ENCODE data around the gene TMEM125. TPM values are rescaled to one million over a fixed set of nuclear protein-coding genes. Genes with fewer than 3 reads are reported as not detected.

The TMEM125 gene
- total and polyA plus RNA-seq, 4 donors = 7.5 to 19.3 (median 10.5) TPM

- H3K27ac ChIP-seq (ENCODE audit: low read depth, low read length) = no peak overlapping the region
- H3K4me1 ChIP-seq (ENCODE audit: control insufficient read depth, insufficient read depth, low read length) = peaks cover 4% of the 10 kb centered on the region
- no peaks in the 10 kb centered on the region for H3K9me3 ChIP-seq (ENCODE audit: control insufficient read depth, insufficient read depth, low read length)
- DNase-seq (ENCODE audit: low read depth in 4 of 6, low spot score in 6 of 6) = no peak
- 24% methylated on average over 2 of the region's 2 CpGs for WGBS (ENCODE audit: insufficient coverage)
- H3K27me3 ChIP-seq (ENCODE audit: control insufficient read depth, insufficient read depth, low read length) = no peaks in the 10 kb centered on the region
- H3K4me3 ChIP-seq (ENCODE audit: low read depth, low read length) = no peak overlapping the region
- no peaks in the 10 kb centered on the region for H3K36me3 ChIP-seq (ENCODE audit: control insufficient read depth, insufficient read depth, low read length)
Measured at GRCh38 chr1:43280692-43281091, 10.9 kb downstream of the TMEM125 start.

DNA sequence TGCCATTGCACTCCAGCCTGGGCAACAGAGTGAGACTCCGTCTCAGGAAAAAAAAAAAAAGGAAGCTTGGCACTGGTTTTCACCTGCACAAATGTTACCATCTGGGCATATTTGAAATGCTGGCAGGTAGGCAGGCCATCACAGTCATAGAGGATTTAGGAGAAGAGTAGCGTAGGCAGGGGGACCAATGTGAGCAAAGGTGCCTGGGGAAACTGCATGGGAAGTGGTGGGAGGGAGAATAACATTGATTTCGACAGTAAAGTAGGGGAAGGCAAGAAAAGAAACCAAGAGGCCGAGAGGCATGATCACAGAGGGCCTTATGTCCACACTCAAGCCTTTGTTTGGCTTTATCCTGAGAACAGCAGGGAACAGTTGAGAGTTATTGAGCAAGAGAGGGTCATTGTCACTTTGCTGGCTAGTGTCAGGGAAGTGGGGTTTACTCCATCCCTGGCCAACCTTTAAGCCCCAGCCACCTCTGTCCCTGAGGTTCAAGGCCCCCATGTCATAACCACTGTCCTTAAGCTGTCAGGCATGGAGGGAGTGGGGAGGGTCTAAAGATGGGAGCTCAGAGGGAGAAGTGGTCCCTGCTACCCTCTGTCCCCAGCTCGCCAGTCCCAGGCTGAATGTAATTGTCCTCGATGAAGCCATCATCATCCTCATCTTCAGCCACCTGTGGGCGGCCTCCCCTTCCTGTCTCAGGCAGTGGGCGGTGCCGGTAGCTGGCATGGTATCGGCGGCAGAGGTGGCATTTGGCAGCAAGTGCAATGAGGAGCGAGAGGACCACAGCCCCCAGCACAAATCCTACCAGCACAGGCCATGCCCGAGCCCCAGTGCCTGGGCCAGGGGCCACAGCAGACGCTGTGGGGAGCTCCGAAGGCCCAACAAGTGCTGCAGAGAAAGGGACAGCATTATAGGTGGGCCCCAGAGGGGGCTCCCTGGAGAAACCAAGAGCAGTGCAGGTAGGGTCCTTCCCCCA, 12.7 kb downstream of the TMEM125 start:
- Histone ChIP-seq H3K9me3 (ENCODE audit: control insufficient read depth, insufficient read depth, low read length) (no peaks in the 10 kb centered on the region), H3K4me1 (ENCODE audit: control insufficient read depth, insufficient read depth, low read length) (peaks cover 4% of the 10 kb centered on the region), H3K36me3 (ENCODE audit: control insufficient read depth, insufficient read depth, low read length) (no peaks in the 10 kb centered on the region), H3K27ac (ENCODE audit: low read depth, low read length) (no peak overlapping the region), H3K4me3 (ENCODE audit: low read depth, low read length) (no peak overlapping the region), H3K27me3 (ENCODE audit: control insufficient read depth, insufficient read depth, low read length) (no peaks in the 10 kb centered on the region)
- WGBS (ENCODE audit: insufficient coverage) = 83% methylated on average over 14 of the region's 15 CpGs
- no peak for DNase-seq (ENCODE audit: low read depth in 4 of 6, low spot score in 6 of 6)

DNA sequence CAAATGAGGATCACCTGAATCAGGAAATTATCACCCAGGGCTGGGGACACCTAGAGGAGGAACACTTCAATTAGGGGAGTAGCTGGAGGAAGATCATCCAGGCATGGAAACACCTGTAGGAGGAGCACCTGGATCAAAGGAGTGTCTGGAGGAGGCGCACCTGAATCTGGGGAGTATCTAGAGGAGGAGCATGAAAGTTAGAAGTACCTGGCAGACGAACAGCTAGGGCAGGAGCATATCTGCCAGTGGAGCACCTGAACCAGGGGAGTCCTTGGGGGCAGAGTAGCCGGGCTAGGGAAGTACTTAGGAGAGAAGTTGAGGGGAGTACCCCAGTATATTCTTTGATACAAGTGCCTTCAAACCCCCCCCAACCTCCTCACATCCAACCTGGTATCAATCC, 14.3 kb downstream of the TMEM125 start:
- Histone ChIP-seq H3K36me3 (ENCODE audit: control insufficient read depth, insufficient read depth, low read length) (no peaks in the 10 kb centered on the region), H3K27ac (ENCODE audit: low read depth, low read length) (no peak overlapping the region), H3K9me3 (ENCODE audit: control insufficient read depth, insufficient read depth, low read length) (no peaks in the 10 kb centered on the region), H3K4me1 (ENCODE audit: control insufficient read depth, insufficient read depth, low read length) (peaks cover 4% of the 10 kb centered on the region), H3K27me3 (ENCODE audit: control insufficient read depth, insufficient read depth, low read length) (no peaks in the 10 kb centered on the region), H3K4me3 (ENCODE audit: low read depth, low read length) (no peak overlapping the region)
- no peak for DNase-seq (ENCODE audit: low read depth in 4 of 6, low spot score in 6 of 6)
- 94% methylated on average over 2 of the region's 3 CpGs for WGBS (ENCODE audit: insufficient coverage)

DNA sequence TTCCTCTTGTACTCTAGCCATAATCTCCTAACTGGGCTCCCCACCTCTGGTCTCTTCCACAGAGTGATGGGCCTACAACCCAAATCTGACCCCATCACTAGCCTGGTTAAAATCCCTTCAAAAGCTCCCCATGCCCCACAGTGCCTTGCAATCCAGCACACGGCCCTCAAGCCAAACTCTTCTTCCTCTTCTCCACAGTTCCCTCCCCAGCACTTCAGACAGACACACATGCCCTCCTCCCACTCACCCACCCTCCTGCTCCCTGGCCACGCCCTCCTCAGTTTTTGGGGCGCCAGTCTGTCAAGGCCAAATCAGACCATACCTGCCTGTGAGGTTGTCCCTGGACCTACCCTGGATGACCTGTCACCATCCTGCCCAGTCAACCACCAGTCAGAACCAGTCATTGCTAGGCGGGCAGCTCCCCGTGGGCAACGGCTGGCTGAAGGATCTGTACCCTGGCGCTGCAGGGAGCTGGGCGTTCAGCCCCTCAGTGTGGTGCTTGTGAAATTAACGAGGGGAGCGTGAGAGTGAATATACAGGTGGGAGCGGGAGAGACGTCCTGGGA, 14.8 kb downstream of the TMEM125 start:
- H3K36me3 ChIP-seq (ENCODE audit: control insufficient read depth, insufficient read depth, low read length) = no peaks in the 10 kb centered on the region
- WGBS (ENCODE audit: insufficient coverage) = 66% methylated on average over 12 of the region's 12 CpGs
- no peaks in the 10 kb centered on the region for H3K9me3 ChIP-seq (ENCODE audit: control insufficient read depth, insufficient read depth, low read length)
- DNase-seq (ENCODE audit: low read depth in 4 of 6, low spot score in 6 of 6) = no peak
- H3K4me1 ChIP-seq (ENCODE audit: control insufficient read depth, insufficient read depth, low read length) = peaks cover 4% of the 10 kb centered on the region
- no peak overlapping the region for H3K27ac ChIP-seq (ENCODE audit: low read depth, low read length)
- H3K4me3 ChIP-seq (ENCODE audit: low read depth, low read length) = no peak overlapping the region
- no peaks in the 10 kb centered on the region for H3K27me3 ChIP-seq (ENCODE audit: control insufficient read depth, insufficient read depth, low read length)

GRCh38 chr1:43285269-43285990, 15.6 kb downstream of the TMEM125 start, which contains the start of gene C1orf210:
C1orf210 (minus strand) TSS chr1:43285581; CDS start chr1:43283270, 2,311 bp downstream.
- DNase-seq (ENCODE audit: low read depth in 4 of 6, low spot score in 6 of 6) = no peak
- no peak within 1 kb of the TSS for H3K4me3 ChIP-seq (ENCODE audit: low read depth, low read length)
- H3K27ac ChIP-seq (ENCODE audit: low read depth, low read length) = no peak within 1 kb of the TSS
- no peaks in the 10 kb centered on the region for H3K36me3 ChIP-seq (ENCODE audit: control insufficient read depth, insufficient read depth, low read length)
- no peaks in the 10 kb centered on the region for H3K27me3 ChIP-seq (ENCODE audit: control insufficient read depth, insufficient read depth, low read length)
- no peaks in the 10 kb centered on the region for H3K9me3 ChIP-seq (ENCODE audit: control insufficient read depth, insufficient read depth, low read length)
- peaks cover 4% of the 10 kb centered on the region for H3K4me1 ChIP-seq (ENCODE audit: control insufficient read depth, insufficient read depth, low read length)
- 39% methylated on average over 14 of the region's 19 CpGs for WGBS (ENCODE audit: insufficient coverage)

DNA sequence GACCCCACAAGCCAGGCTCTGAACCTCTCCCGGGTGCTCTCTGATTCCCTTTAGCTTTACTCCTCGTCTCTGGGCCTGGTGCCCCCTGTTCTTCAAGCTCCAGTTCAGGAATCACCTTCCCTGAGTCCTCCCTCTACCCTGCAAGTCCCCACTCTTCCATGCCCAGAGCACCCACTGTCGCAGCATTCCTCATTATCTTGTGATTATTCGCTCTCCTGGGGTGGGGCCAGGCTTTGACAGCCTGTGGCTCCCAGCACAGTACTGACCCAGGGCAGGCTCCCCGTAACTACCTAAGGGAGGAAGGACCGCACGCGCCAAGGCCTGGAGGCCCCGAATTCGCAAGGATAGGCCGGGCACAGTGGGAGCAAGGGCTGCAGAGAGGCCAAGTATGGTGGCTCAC, 16.3 kb downstream of the TMEM125 start:
- no peaks in the 10 kb centered on the region for H3K27me3 ChIP-seq (ENCODE audit: control insufficient read depth, insufficient read depth, low read length)
- H3K36me3 ChIP-seq (ENCODE audit: control insufficient read depth, insufficient read depth, low read length) = no peaks in the 10 kb centered on the region
- DNase-seq (ENCODE audit: low read depth in 4 of 6, low spot score in 6 of 6) = no peak
- WGBS (ENCODE audit: insufficient coverage) = 93% methylated on average over 11 of the region's 11 CpGs
- H3K4me3 ChIP-seq (ENCODE audit: low read depth, low read length) = no peak overlapping the region
- H3K27ac ChIP-seq (ENCODE audit: low read depth, low read length) = no peak overlapping the region
- H3K9me3 ChIP-seq (ENCODE audit: control insufficient read depth, insufficient read depth, low read length) = no peaks in the 10 kb centered on the region
- H3K4me1 ChIP-seq (ENCODE audit: control insufficient read depth, insufficient read depth, low read length) = peaks cover 4% of the 10 kb centered on the region

GRCh38 chr1:43286533-43286932, 16.8 kb downstream of the TMEM125 start:
- 96% methylated on average over 4 of the region's 5 CpGs for WGBS (ENCODE audit: insufficient coverage)
- Histone ChIP-seq H3K4me1 (ENCODE audit: control insufficient read depth, insufficient read depth, low read length) (peaks cover 4% of the 10 kb centered on the region), H3K27ac (ENCODE audit: low read depth, low read length) (no peak overlapping the region), H3K9me3 (ENCODE audit: control insufficient read depth, insufficient read depth, low read length) (no peaks in the 10 kb centered on the region), H3K36me3 (ENCODE audit: control insufficient read depth, insufficient read depth, low read length) (no peaks in the 10 kb centered on the region), H3K4me3 (ENCODE audit: low read depth, low read length) (no peak overlapping the region), H3K27me3 (ENCODE audit: control insufficient read depth, insufficient read depth, low read length) (no peaks in the 10 kb centered on the region)
- no peak for DNase-seq (ENCODE audit: low read depth in 4 of 6, low spot score in 6 of 6)

- Histone ChIP-seq H3K27me3 (ENCODE audit: control insufficient read depth, insufficient read depth, low read length) (no peaks in the 10 kb centered on the region), H3K27ac (ENCODE audit: low read depth, low read length) (no peak overlapping the region), H3K9me3 (ENCODE audit: control insufficient read depth, insufficient read depth, low read length) (no peaks in the 10 kb centered on the region), H3K4me3 (ENCODE audit: low read depth, low read length) (no peak overlapping the region), H3K36me3 (ENCODE audit: control insufficient read depth, insufficient read depth, low read length) (no peaks in the 10 kb centered on the region), H3K4me1 (ENCODE audit: control insufficient read depth, insufficient read depth, low read length) (peaks cover 11% of the 10 kb centered on the region)
- DNase-seq (ENCODE audit: low read depth in 4 of 6, low spot score in 6 of 6) = peak in 1 of 6 donors; percentile 18
- 84% methylated on average over 7 of the region's 9 CpGs for WGBS (ENCODE audit: insufficient coverage)
Measured at GRCh38 chr1:43288058-43288784, 18.4 kb downstream of the TMEM125 start.

Data from spinal cord (tissue), 10 donors.